HG03460 (cell line): Measurements from ENCODE around the gene GBP1.
"Not testable (repeated sequence)": the region's sequence is repeated elsewhere in the genome, so short reads cannot be mapped to it uniquely, and the experiment has no call there.

ENCODE experiments used
- ATAC-seq: cut with Tn5 transposase; IDR thresholded peaks from one replicate; pipeline ENCODE4 v1.9.1; 2021; ENCODE audit not compliant: unreplicated experiment

Gene GBP1

DNA sequence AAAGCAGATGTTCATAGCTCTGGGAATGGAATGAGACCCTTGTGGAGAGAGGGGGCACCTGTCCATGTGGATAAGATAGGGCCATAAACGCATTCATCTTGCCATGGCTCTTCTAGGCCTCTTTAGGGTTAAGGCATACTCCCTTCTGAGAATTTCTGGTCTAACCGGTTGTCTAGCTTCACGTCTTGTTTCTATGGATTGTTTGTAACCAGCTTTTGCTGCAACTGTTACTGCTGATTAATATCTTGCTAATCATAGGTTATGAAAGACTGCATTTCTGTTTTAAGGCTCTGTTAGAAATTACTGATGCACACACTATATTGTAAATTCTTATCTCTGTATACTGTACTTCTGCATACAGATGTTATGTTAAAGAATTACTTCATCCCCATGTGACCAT, 46.7 kb downstream of the GBP1 start:
- not testable (repeated sequence) for ATAC-seq

DNA sequence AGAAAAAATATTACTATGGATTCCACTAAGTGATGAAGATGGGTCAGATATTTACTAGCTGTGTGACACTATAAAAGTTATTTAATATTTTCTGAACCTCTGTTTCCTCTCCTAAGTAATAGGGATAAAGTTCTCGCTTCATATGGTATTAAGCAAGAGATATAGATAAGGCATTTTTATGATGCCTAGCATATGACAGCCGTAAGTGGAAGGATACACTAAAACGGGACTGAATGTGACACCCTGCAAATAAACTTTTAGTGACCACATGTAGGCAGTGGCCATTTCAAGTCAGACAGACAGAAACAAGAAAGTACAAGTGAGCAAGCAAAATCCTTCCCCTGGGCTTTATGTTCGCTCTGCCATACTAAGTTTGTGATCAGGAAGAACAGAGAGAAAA, 56.5 kb downstream of the GBP1 start:
- ATAC-seq, result no peak

DNA sequence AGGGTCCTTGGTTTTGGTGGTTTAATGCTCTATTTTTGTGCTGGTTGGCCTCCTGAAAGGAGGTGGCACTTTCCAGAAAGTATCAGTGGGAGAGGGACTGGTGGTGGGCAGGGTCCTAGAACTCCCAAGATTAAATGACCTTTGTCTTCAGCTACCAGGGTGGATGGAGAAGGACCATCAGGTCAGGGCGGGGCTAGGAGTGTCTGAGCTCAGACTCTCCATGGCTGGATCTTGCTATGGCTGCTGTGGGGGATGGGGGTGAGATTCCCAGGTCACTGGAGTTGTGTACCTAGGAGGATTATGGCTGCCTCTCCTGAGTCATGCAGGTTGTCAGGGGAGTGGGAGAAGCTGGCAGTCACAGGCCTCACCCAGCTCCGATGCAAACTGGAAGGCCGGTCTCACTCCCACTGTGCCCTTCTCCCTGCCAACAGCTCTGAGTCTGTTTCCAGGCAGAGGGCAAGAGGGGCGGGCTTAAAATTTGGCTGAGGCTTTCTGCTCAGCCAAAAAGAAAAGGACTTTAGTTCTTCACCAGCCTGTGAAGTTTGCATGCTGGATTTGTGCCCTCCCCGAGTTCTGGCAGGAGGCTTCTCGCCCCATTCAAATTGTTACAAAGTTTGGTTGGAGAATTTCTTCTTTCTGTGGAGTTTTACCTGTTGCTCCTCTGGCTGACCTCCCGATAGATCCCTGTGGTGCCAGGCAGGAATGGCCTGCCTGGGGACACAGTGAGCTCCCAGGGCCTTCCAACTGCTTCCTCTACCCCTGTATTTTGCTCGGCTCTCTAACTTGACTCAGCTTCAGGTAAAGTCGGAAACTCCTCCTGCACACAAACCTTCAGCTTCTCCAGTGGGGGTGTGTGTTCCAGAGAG, 59.5 kb downstream of the GBP1 start:
- no peak for ATAC-seq
